ACC112 (cell line): ENCODE results near the gene ADORA3.

Experiments used
- H2AFZ ChIP-seq: fragments of 200-600 bp; sonication (generic); one replicate; pipeline ENCODE4 v1.6.0; 2017; ENCODE audit warnings: antibody characterized with exemption, low read length; ENCODE audit not compliant: unreplicated experiment
- H3K27ac ChIP-seq: fragments of 200-600 bp; sonication (generic); 2 replicates; pipeline ENCODE4 v1.5.1; 2014; ENCODE audit warnings: low read depth, mild to moderate bottlenecking, antibody characterized with exemption, low read length, moderate library complexity
- H3K27me3 ChIP-seq: fragments of 200-600 bp; sonication (generic); 2 replicates; pipeline ENCODE4 v1.6.1; 2014; ENCODE audit warnings: mild to moderate bottlenecking, antibody characterized with exemption, low read length, moderate library complexity, mixed read lengths; ENCODE audit not compliant: insufficient read depth
- H3K36me3 ChIP-seq: fragments of 200-600 bp; sonication (generic); 2 replicates; pipeline ENCODE4 v1.6.1; 2016; ENCODE audit warnings: mild to moderate bottlenecking, antibody characterized with exemption, low read length, moderate library complexity, mixed read lengths; ENCODE audit not compliant: insufficient read depth
- H3K4me1 ChIP-seq: fragments of 200-600 bp; sonication (generic); one replicate; pipeline ENCODE4 v1.6.1; 2016; ENCODE audit warnings: low read length, mixed read lengths; ENCODE audit not compliant: insufficient read depth, unreplicated experiment, control insufficient read depth
- H3K4me3 ChIP-seq: fragments of 200-600 bp; sonication (generic); 2 replicates; pipeline ENCODE4 v1.5.1; 2014; ENCODE audit warnings: mild to moderate bottlenecking, low read depth, low read length
- H3K79me2 ChIP-seq: fragments of 200-600 bp; sonication (generic); one replicate; pipeline ENCODE4 v1.6.0; 2016; ENCODE audit warnings: low read length; ENCODE audit not compliant: control insufficient read depth, unreplicated experiment, insufficient read depth

ADORA3 gene

GRCh38 chr1:111462370-111463028 is 40.9 kb downstream of the ADORA3 start:
- Histone ChIP-seq H3K36me3 (peaks cover 30% of the 10 kb centered on the region), H3K4me1 (peaks cover 17% of the 10 kb centered on the region), H2AFZ (no peak overlapping the region), H3K4me3 (no peak overlapping the region), H3K27me3 (no peaks in the 10 kb centered on the region), H3K27ac (0 out of 2 replicates have a peak overlapping the region, but pooled peaks have one; percentile 34), H3K79me2 (no peaks in the 10 kb centered on the region)

- Histone ChIP-seq H3K36me3 (peaks cover 36% of the 10 kb centered on the region), H3K27me3 (no peaks in the 10 kb centered on the region), H3K79me2 (no peaks in the 10 kb centered on the region), H3K4me1 (peaks cover 17% of the 10 kb centered on the region), H2AFZ (no peak overlapping the region), H3K4me3 (no peak overlapping the region), H3K27ac (no peak overlapping the region)
These were observed 41.7 kb downstream of the ADORA3 start for GRCh38 chr1:111461765-111462164.

- Histone ChIP-seq H3K79me2 (peaks cover 38% of the 10 kb centered on the region), H3K27me3 (no peaks in the 10 kb centered on the region), H3K27ac (no peak overlapping the region), H3K36me3 (peaks cover 34% of the 10 kb centered on the region), H2AFZ (no peak overlapping the region), H3K4me1 (peaks cover 8% of the 10 kb centered on the region), H3K4me3 (no peak overlapping the region)
These were observed 47.8 kb downstream of the ADORA3 start for GRCh38 chr1:111455642-111456031.

- Histone ChIP-seq H3K27me3 (no peaks in the 10 kb centered on the region), H3K79me2 (peaks cover 44% of the 10 kb centered on the region), H3K4me1 (peaks cover 13% of the 10 kb centered on the region), H3K36me3 (peaks cover 34% of the 10 kb centered on the region), H2AFZ (no peak overlapping the region), H3K4me3 (no peak overlapping the region), H3K27ac (no peak overlapping the region)
These were observed 48.4 kb downstream of the ADORA3 start for GRCh38 chr1:111454859-111455641.

GRCh38 chr1:111453706-111454105 is 49.7 kb downstream of the ADORA3 start:
- Histone ChIP-seq H3K79me2 (peaks cover 53% of the 10 kb centered on the region), H3K36me3 (peaks cover 25% of the 10 kb centered on the region)

GRCh38 chr1:111452581-111452980 is 50.9 kb downstream of the ADORA3 start:
- Histone ChIP-seq H3K27me3 (no peaks in the 10 kb centered on the region), H3K36me3 (peaks cover 19% of the 10 kb centered on the region), H3K27ac (no peak overlapping the region), H2AFZ (no peak overlapping the region), H3K4me1 (peaks cover 17% of the 10 kb centered on the region), H3K79me2 (peaks cover 64% of the 10 kb centered on the region), H3K4me3 (no peak overlapping the region)

More at GRCh38 chr1:111453706-111454105, 49.7 kb downstream of the ADORA3 start:
- no peak overlapping the region for H3K4me3 ChIP-seq
- peaks cover 13% of the 10 kb centered on the region for H3K4me1 ChIP-seq
- H3K27ac ChIP-seq, result no peak overlapping the region
- no peaks in the 10 kb centered on the region for H3K27me3 ChIP-seq
- H2AFZ ChIP-seq, result no peak overlapping the region

- H3K27ac ChIP-seq, result no peak overlapping the region; the same call in 1 of the 2 replicates
- peaks cover 18% of the 10 kb centered on the region for H3K36me3 ChIP-seq
- peaks cover 29% of the 10 kb centered on the region for H3K4me1 ChIP-seq
- no peak overlapping the region for H2AFZ ChIP-seq
- H3K4me3 ChIP-seq, result peak overlapping the region; percentile 96
- H3K27me3 ChIP-seq, result no peaks in the 10 kb centered on the region
- H3K79me2 ChIP-seq, result peaks cover 85% of the 10 kb centered on the region
These were observed 53.2 kb downstream of the ADORA3 start for GRCh38 chr1:111450185-111450584.

GRCh38 chr1:111449703-111450017 is 53.8 kb downstream of the ADORA3 start:
- peak overlapping the region; percentile 61; the same call in 1 of the 2 replicates for H3K27ac ChIP-seq

More at GRCh38 chr1:111449703-111450017, 53.8 kb downstream of the ADORA3 start:
- Histone ChIP-seq H3K27me3 (no peaks in the 10 kb centered on the region), H2AFZ (peak overlapping the region; percentile 81), H3K4me1 (peaks cover 29% of the 10 kb centered on the region), H3K79me2 (peaks cover 82% of the 10 kb centered on the region), H3K4me3 (peak overlapping the region; percentile 96), H3K36me3 (peaks cover 22% of the 10 kb centered on the region)
